CD4-positive, alpha-beta T cell treated with Interleukin-21 for 1 hour (primary cell): Measurements from ENCODE around the gene RPL23.

ENCODE experiments used
- DNase-seq: peaks from one replicate; pipeline ENCODE4 v3.0.0-alpha.2; 2020

The RPL23 gene

GRCh38 chr17:38883592-38884526 lies 30.3 kb upstream of the RPL23 start:
- DNase-seq = no peak

- no peak for DNase-seq
Measured at GRCh38 chr17:38882870-38883269, 29.3 kb upstream of the RPL23 start.

- peak; percentile 48 for DNase-seq
Measured at GRCh38 chr17:38881600-38882191, 28.2 kb upstream of the RPL23 start.

GRCh38 chr17:38879878-38880665 lies 26.6 kb upstream of the RPL23 start:
- no peak for DNase-seq

- peak; percentile 46 for DNase-seq
Measured at GRCh38 chr17:38877130-38877851, 23.8 kb upstream of the RPL23 start.

GRCh38 chr17:38875477-38876075 lies 22.1 kb upstream of the RPL23 start:
- DNase-seq = no peak

- no peak for DNase-seq
Measured at GRCh38 chr17:38874505-38875400, 21.2 kb upstream of the RPL23 start.

- no peak for DNase-seq
Measured at GRCh38 chr17:38873640-38874380, 20.3 kb upstream of the RPL23 start.

- DNase-seq = no peak
Measured at GRCh38 chr17:38872671-38873385, 19.3 kb upstream of the RPL23 start.

- peak; percentile 44 for DNase-seq
Measured at GRCh38 chr17:38872027-38872511, 18.5 kb upstream of the RPL23 start.

- DNase-seq = peak; percentile 72
Measured at GRCh38 chr17:38871247-38872015, 17.9 kb upstream of the RPL23 start.

- peak; percentile 71 for DNase-seq
Measured at GRCh38 chr17:38870259-38871165, 17.0 kb upstream of the RPL23 start.

- DNase-seq = peak; percentile 92
Measured at GRCh38 chr17:38869526-38870258, 16.2 kb upstream of the RPL23 start, which contains the start of gene LASP1. TSS of gene LASP1 (plus strand) at chr17:38870058. CDS start at chr17:38870190, 132 bp downstream.

- peak; percentile 90 for DNase-seq
Measured at GRCh38 chr17:38868817-38869525, 15.4 kb upstream of the RPL23 start.

- no peak for DNase-seq
Measured at GRCh38 chr17:38867968-38868816, 14.7 kb upstream of the RPL23 start.
